Activated CD4-positive, alpha-beta T cell treated with anti-CD3 and anti-CD28 coated beads for 4 hours (primary cell): ENCODE results near the gene FXYD1.

ENCODE experiments used
- DNase-seq, 2 donors: peaks; one replicate each; pipeline ENCODE4 v3.0.0-alpha.2; 2020

Gene FXYD1

GRCh38 chr19:35108730-35109129, 29.9 kb upstream of the FXYD1 start:
- DNase-seq = no peak

- DNase-seq = no peak
Measured at GRCh38 chr19:35109395-35110112, 29.1 kb upstream of the FXYD1 start.

- DNase-seq = no peak
Measured at GRCh38 chr19:35110974-35111373, 27.6 kb upstream of the FXYD1 start.

GRCh38 chr19:35112995-35113688, 25.5 kb upstream of the FXYD1 start:
- no peak for DNase-seq

GRCh38 chr19:35114353-35115176, 24.1 kb upstream of the FXYD1 start:
- DNase-seq = peak; percentile 56 to 68

GRCh38 chr19:35115177-35115951, 23.3 kb upstream of the FXYD1 start, which contains the start of gene FXYD3:
TSS of gene FXYD3 (plus strand) at chr19:35115823. CDS start at chr19:35119377, 3,554 bp downstream.
- no peak for DNase-seq

- no peak for DNase-seq
Measured at GRCh38 chr19:35116072-35116801, 22.4 kb upstream of the FXYD1 start.

GRCh38 chr19:35117116-35117515, 21.5 kb upstream of the FXYD1 start:
- DNase-seq = no peak

GRCh38 chr19:35117799-35118198, 20.8 kb upstream of the FXYD1 start:
- no peak for DNase-seq

GRCh38 chr19:35118268-35119020, 20.2 kb upstream of the FXYD1 start:
- DNase-seq = no peak

GRCh38 chr19:35119091-35119490, 19.5 kb upstream of the FXYD1 start:
- DNase-seq = no peak

GRCh38 chr19:35119578-35120155, 19.0 kb upstream of the FXYD1 start:
- no peak for DNase-seq

- no peak for DNase-seq
Measured at GRCh38 chr19:35120492-35120891, 18.1 kb upstream of the FXYD1 start.

GRCh38 chr19:35120898-35121297, 17.7 kb upstream of the FXYD1 start:
- DNase-seq = no peak

- no peak for DNase-seq
Measured at GRCh38 chr19:35122687-35123551, 15.7 kb upstream of the FXYD1 start.

- DNase-seq = no peak
Measured at GRCh38 chr19:35123573-35123972, 15.1 kb upstream of the FXYD1 start.

GRCh38 chr19:35124098-35125060, 14.2 kb upstream of the FXYD1 start:
- DNase-seq = peak; percentile 85 to 89

GRCh38 chr19:35125270-35125717, 13.3 kb upstream of the FXYD1 start:
- no peak for DNase-seq
